Omental fat pad (tissue), 4 donors: ENCODE results near the gene CYP3A5. TPM values are rescaled to one million over a fixed set of nuclear protein-coding genes. Genes with fewer than 3 reads are reported as not detected.

ENCODE experiments used
- ATAC-seq: fragments of 150-250 bp; one replicate; pipeline ENCODE4 v1.9.1; 2016; ENCODE audit warnings: mild to moderate bottlenecking, moderate library complexity; ENCODE audit not compliant: low FRiP score
- DNase-seq: peaks from one replicate; pipeline ENCODE4 v3.0.0-alpha.2; 2019; ENCODE audit warnings: low spot score
- CTCF ChIP-seq, 3 donors: fragments of 450-650 bp; IDR thresholded peaks; one replicate each; pipeline ENCODE4 v1.5.1; 2016 to 2017; ENCODE audit warnings: antibody characterized with exemption in 3 of 3, mild to moderate bottlenecking in 3 of 3, moderate library complexity in 2 of 3
- total RNA-seq, 4 donors: library from RNA; depleted of rRNA; stranded (reverse); fragments of >200 nt; gene quantifications; one replicate each; pipeline ENCODE4 v1.1.0, GENCODE V29; 2016

CYP3A5 gene
- total RNA-seq, 4 donors from 2014 or later, result 6.2 to 92.0 (median 13.8) TPM

GRCh38 chr7:99629643-99630042 is 50.2 kb downstream of the CYP3A5 start:
- TF ChIP-seq CTCF (IDR thresholded peaks at IDR 0.05), result no peak
- no peak for ATAC-seq

GRCh38 chr7:99628471-99629465 is 51.0 kb downstream of the CYP3A5 start:
- TF ChIP-seq CTCF (IDR thresholded peaks at IDR 0.05), result no peak
- DNase-seq (no peak), ATAC-seq (no peak)

More at GRCh38 chr7:99629643-99630042, 50.2 kb downstream of the CYP3A5 start:
- DNase-seq, result no peak

GRCh38 chr7:99627513-99627912 is 52.3 kb downstream of the CYP3A5 start:
- TF ChIP-seq CTCF (IDR thresholded peaks at IDR 0.05), result no peak
- DNase-seq, result no peak
- no peak for ATAC-seq

- no peak for ATAC-seq
- TF ChIP-seq CTCF (IDR thresholded peaks at IDR 0.05), result no peak
- no peak for DNase-seq
Measured at GRCh38 chr7:99626661-99627060, 53.1 kb downstream of the CYP3A5 start.

DNA sequence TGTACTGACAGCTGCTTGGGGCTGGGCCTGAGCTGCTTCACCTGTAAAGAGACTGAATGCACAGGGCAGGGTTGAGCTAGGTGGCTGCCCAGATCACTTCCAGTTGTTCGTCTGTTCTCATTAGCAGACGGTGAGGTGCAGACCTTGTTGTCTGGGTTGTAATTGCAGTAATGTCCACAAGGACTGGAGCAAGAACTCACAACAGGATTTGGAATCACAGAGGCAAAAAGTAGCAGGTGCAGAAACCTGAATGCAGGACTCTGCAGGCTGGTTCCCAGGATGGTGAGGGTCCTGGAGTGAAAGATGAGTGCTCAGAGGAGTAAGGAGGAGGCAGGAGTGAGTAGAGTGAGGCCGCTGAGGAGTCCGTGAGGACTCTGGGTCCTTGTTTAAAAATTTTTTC is 53.8 kb downstream of the CYP3A5 start:
- DNase-seq (no peak), ATAC-seq (no peak)
- no peak for TF ChIP-seq CTCF (IDR thresholded peaks at IDR 0.05)

- DNase-seq, result no peak
- no peak for ATAC-seq
- TF ChIP-seq CTCF (IDR thresholded peaks at IDR 0.05), result no peak
Measured at GRCh38 chr7:99625321-99625720, 54.5 kb downstream of the CYP3A5 start.

DNA sequence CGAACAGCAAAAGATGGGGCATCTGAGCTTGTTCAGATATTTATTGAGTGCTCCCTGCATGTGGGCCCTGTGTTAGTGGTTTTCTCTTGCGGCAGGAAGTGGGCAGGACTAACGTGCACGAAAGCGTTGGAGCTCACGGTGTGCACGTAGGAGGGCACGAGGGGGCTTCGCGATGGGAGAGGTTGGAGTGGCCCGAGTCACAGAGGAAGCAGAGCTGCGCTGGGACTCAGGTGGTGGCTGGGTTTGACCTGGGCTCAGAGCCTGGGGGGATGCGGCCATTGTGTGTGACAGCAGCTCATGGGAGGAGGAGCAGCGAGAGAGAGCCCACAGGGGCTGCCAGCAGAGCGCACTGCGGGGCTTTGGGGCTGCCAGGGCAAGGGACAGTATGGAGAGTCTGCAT is 55.3 kb downstream of the CYP3A5 start:
- DNase-seq, result no peak
- ATAC-seq, result no peak
- TF ChIP-seq CTCF (IDR thresholded peaks at IDR 0.05), result no peak
